Fibroblast of skin of left quadriceps (primary cell): ENCODE results near the gene USP32.
"Not testable (repeated sequence)": the region's sequence is repeated elsewhere in the genome, so short reads cannot be mapped to it uniquely, and the experiment has no call there.

Source experiments
- DNase-seq, 2 experiments: peaks; one replicate each; pipeline ENCODE4 v3.0.0-alpha.2; 2013; ENCODE audit warnings: low read depth in 2 of 2

USP32 gene

GRCh38 chr17:60332574-60332973 lies 59.4 kb downstream of the USP32 start:
- no peak for DNase-seq

- no peak for DNase-seq
These were observed 61.2 kb downstream of the USP32 start for GRCh38 chr17:60330731-60331130.

GRCh38 chr17:60328679-60329078 lies 63.3 kb downstream of the USP32 start:
- no peak for DNase-seq

- DNase-seq, result no peak
These were observed 64.0 kb downstream of the USP32 start for GRCh38 chr17:60327901-60328273.

GRCh38 chr17:60327134-60327900 lies 64.6 kb downstream of the USP32 start:
- DNase-seq, result no peak

- DNase-seq, result no peak
These were observed 65.2 kb downstream of the USP32 start for GRCh38 chr17:60326702-60327101.

- DNase-seq, result no peak
These were observed 66.0 kb downstream of the USP32 start for GRCh38 chr17:60325730-60326524.

GRCh38 chr17:60323754-60324153 lies 68.2 kb downstream of the USP32 start:
- DNase-seq, result no peak

- DNase-seq, result no peak
These were observed 69.9 kb downstream of the USP32 start for GRCh38 chr17:60322056-60322387.

GRCh38 chr17:60321336-60322055 lies 70.4 kb downstream of the USP32 start:
- DNase-seq, result no peak

- no peak for DNase-seq
These were observed 73.1 kb downstream of the USP32 start for GRCh38 chr17:60318830-60319229.

- no peak for DNase-seq
These were observed 73.6 kb downstream of the USP32 start for GRCh38 chr17:60318326-60318725.

GRCh38 chr17:60315650-60316049 lies 76.3 kb downstream of the USP32 start:
- no peak for DNase-seq

- not testable (repeated sequence) for DNase-seq
These were observed 77.0 kb downstream of the USP32 start for GRCh38 chr17:60314900-60315299.

- DNase-seq, result no peak
These were observed 77.5 kb downstream of the USP32 start for GRCh38 chr17:60314423-60314822.

GRCh38 chr17:60311936-60312335 lies 80.0 kb downstream of the USP32 start:
- DNase-seq, result peak; percentile 28 to 37

- DNase-seq, result no peak
These were observed 80.7 kb downstream of the USP32 start for GRCh38 chr17:60311186-60311585.

- DNase-seq, result no peak
These were observed 86.8 kb downstream of the USP32 start for GRCh38 chr17:60305141-60305540.

- no peak for DNase-seq
These were observed 87.4 kb downstream of the USP32 start for GRCh38 chr17:60304502-60304901.

- DNase-seq, result no peak
These were observed 88.4 kb downstream of the USP32 start for GRCh38 chr17:60303406-60304099.

- no peak for DNase-seq
These were observed 90.3 kb downstream of the USP32 start for GRCh38 chr17:60301649-60302048.

- DNase-seq, result no peak
These were observed 91.0 kb downstream of the USP32 start for GRCh38 chr17:60300949-60301348.
